Prostate gland (tissue), 2 donors: Measurements from ENCODE around the gene STAM.

ENCODE experiments used
- CTCF ChIP-seq, 4 experiments: fragments of 200-600 bp in 2 of 4; fragments of 450-650 bp in 2 of 4; sonication (generic) in 2 of 4; IDR thresholded peaks; 1 replicate in 3 of 4; 2 replicates in 1 of 4; pipeline ENCODE4 v1.5.1; 2016 to 2019; ENCODE audit warnings: antibody characterized with exemption in 4 of 4, mild to moderate bottlenecking in 2 of 4, moderate library complexity in 2 of 4
- POLR2A ChIP-seq: fragments of 450-650 bp; IDR thresholded peaks from one replicate; pipeline ENCODE4 v1.6.1; 2016; ENCODE audit warnings: antibody characterized with exemption, mild to moderate bottlenecking
- POLR2AphosphoS5 ChIP-seq: sonication (generic); formaldehyde crosslinking; IDR thresholded peaks from one replicate; pipeline ENCODE4 v1.6.1; 2017; ENCODE audit warnings: antibody characterized with exemption

- TF ChIP-seq POLR2AphosphoS5 (no peak), CTCF (IDR thresholded peaks at IDR 0.05) (no peak), POLR2A (no peak)
Measured at GRCh38 chr10:17662193-17663138, 18.5 kb downstream of the STAM start.
